Breast epithelium (tissue), 4 donors: ENCODE data around the gene SLC2A4. TPM values are rescaled to one million over a fixed set of nuclear protein-coding genes. Genes with fewer than 3 reads are reported as not detected.
"Not testable (repeated sequence)": the region's sequence is repeated elsewhere in the genome, so short reads cannot be mapped to it uniquely, and the experiment has no call there.

ENCODE experiments used
- DNase-seq, 2 donors: peaks; one replicate each; pipeline ENCODE4 v3.0.0-alpha.2; 2019; ENCODE audit warnings: low spot score in 2 of 2
- H3K27ac ChIP-seq, 2 donors: fragments of 200-600 bp; sonication (generic) in 1 of 2; one replicate each; pipeline ENCODE4 v1.5.1; 2016 to 2019; ENCODE audit warnings: mild to moderate bottlenecking in 1 of 2
- H3K27me3 ChIP-seq, 2 donors: fragments of 200-600 bp; sonication (generic) in 1 of 2; one replicate each; pipeline versions ENCODE4 v1.5.1 to v1.6.0; 2017 to 2019; ENCODE audit warnings: control low read depth in 1 of 2, mild to moderate bottlenecking in 1 of 2
- H3K36me3 ChIP-seq: fragments of 200-600 bp; one replicate; pipeline ENCODE4 v1.5.1; 2019
- H3K4me1 ChIP-seq, 2 donors: fragments of 200-600 bp; sonication (generic); one replicate each; pipeline ENCODE4 v1.5.1; 2016 to 2019; ENCODE audit warnings: control low read depth in 1 of 2
- H3K4me3 ChIP-seq, 3 donors: fragments of 200-600 bp; sonication (generic); 1 replicate in 2 of 3; 2 replicates in 1 of 3; pipeline ENCODE4 v1.5.1; 2016 to 2019; ENCODE audit warnings: mild to moderate bottlenecking in 3 of 3, moderate library complexity in 2 of 3
- H3K9me3 ChIP-seq, 2 donors: fragments of 200-600 bp; sonication (generic) in 1 of 2; one replicate each; pipeline ENCODE4 v1.5.1; 2016 to 2019; ENCODE audit warnings: control low read depth in 1 of 2
- CTCF ChIP-seq, 3 donors: fragments of 450-650 bp; IDR thresholded peaks; one replicate each; pipeline ENCODE4 v1.5.1; 2016 to 2017; ENCODE audit warnings: antibody characterized with exemption in 3 of 3, mild to moderate bottlenecking in 3 of 3, moderate library complexity in 3 of 3
- POLR2A ChIP-seq: fragments of 450-650 bp; IDR thresholded peaks from one replicate; pipeline ENCODE4 v1.6.1; 2016; ENCODE audit warnings: antibody characterized with exemption, mild to moderate bottlenecking, moderate library complexity
- POLR2AphosphoS5 ChIP-seq, 3 donors: sonication (generic); formaldehyde crosslinking; IDR thresholded peaks; one replicate each; pipeline ENCODE4 v1.6.1; 2017; ENCODE audit warnings: antibody characterized with exemption in 3 of 3
- intact Hi-C: fragments of 100-400 bp; cut with DNase I; formaldehyde crosslinking; loops from one replicate; pipeline ENCODE4 v1.15.1; 2023; ENCODE audit warnings: low total_unique reads
- total RNA-seq, 3 donors: library from RNA; depleted of rRNA; stranded (reverse); fragments of >200 nt; gene quantifications; one replicate each; pipeline ENCODE4 v1.1.0, GENCODE V29; 2016

The SLC2A4 gene
- total RNA-seq, 3 donors from 2014 or later: 2.6 to 32.5 (median 3.5) TPM

GRCh38 chr17:7328840-7329373 is 47.4 kb downstream of the SLC2A4 start, which contains the start of gene NEURL4:
Gene NEURL4 (minus strand): TSS chr17:7329335. CDS start chr17:7329312, 23 bp downstream.
- no peaks in the 10 kb centered on the region for H3K27me3 ChIP-seq
- DNase-seq: no peak
- peak within 1 kb of the TSS; percentile 77 to 90 (median 86) for H3K4me3 ChIP-seq
- no peak for TF ChIP-seq POLR2A
- TF ChIP-seq POLR2AphosphoS5 (IDR thresholded peaks at IDR 0.05): no peak
- no peak for TF ChIP-seq CTCF (IDR thresholded peaks at IDR 0.05)
- intact Hi-C loops: no loop called here
- H3K36me3 ChIP-seq: no peaks in the 10 kb centered on the region
- H3K4me1 ChIP-seq: no peaks in the 10 kb centered on the region
- H3K9me3 ChIP-seq: no peaks in the 10 kb centered on the region
- H3K27ac ChIP-seq: peak within 1 kb of the TSS; percentile 94 to 96

GRCh38 chr17:7329374-7329996 is 48.0 kb downstream of the SLC2A4 start:
- intact Hi-C loops: no loop called here
- no peaks in the 10 kb centered on the region for H3K4me1 ChIP-seq

GRCh38 chr17:7329997-7330637 is 48.6 kb downstream of the SLC2A4 start:
- intact Hi-C loops: no loop called here
- peak; percentile 67 to 69 for DNase-seq
- Histone ChIP-seq H3K36me3 (no peaks in the 10 kb centered on the region), H3K27me3 (peaks cover 0 to 7% of the 10 kb centered on the region in 2 donors), H3K27ac (peak overlapping the region; percentile 94 to 96), H3K4me1 (no peaks in the 10 kb centered on the region), H3K4me3 (peak overlapping the region; percentile 77 to 90 (median 86)), H3K9me3 (no peaks in the 10 kb centered on the region)
- TF ChIP-seq POLR2AphosphoS5 (IDR thresholded peaks at IDR 0.05) (peak in 1 of 3 donors; percentile 2), CTCF (IDR thresholded peaks at IDR 0.05) (no peak)

More at GRCh38 chr17:7329374-7329996, 48.0 kb downstream of the SLC2A4 start:
- H3K36me3 ChIP-seq: no peaks in the 10 kb centered on the region
- TF ChIP-seq CTCF (IDR thresholded peaks at IDR 0.05) (no peak), POLR2A (peak; percentile 75), POLR2AphosphoS5 (IDR thresholded peaks at IDR 0.05) (peak; percentile 82 to 94 (median 92))
- H3K9me3 ChIP-seq: no peaks in the 10 kb centered on the region
- H3K27ac ChIP-seq: peak overlapping the region; percentile 94 to 96
- peak; percentile 95 to 98 for DNase-seq
- H3K4me3 ChIP-seq: peak overlapping the region; percentile 77 to 90 (median 86)
- H3K27me3 ChIP-seq: peaks cover 0 to under 1% of the 10 kb centered on the region in 2 donors

- intact Hi-C loops: no loop called here
- H3K36me3 ChIP-seq: no peaks in the 10 kb centered on the region
- H3K27ac ChIP-seq: peak overlapping the region; percentile 94 to 96
- no peaks in the 10 kb centered on the region for H3K9me3 ChIP-seq
- peak overlapping the region; percentile 77 to 90 (median 86) for H3K4me3 ChIP-seq
- H3K4me1 ChIP-seq: no peaks in the 10 kb centered on the region
- no peak for DNase-seq
- peaks cover 0 to 9% of the 10 kb centered on the region in 2 donors for H3K27me3 ChIP-seq
- TF ChIP-seq POLR2AphosphoS5 (IDR thresholded peaks at IDR 0.05): no peak
- no peak for TF ChIP-seq CTCF (IDR thresholded peaks at IDR 0.05)
- TF ChIP-seq POLR2A: no peak
These were observed 49.1 kb downstream of the SLC2A4 start for GRCh38 chr17:7330638-7331015.

- H3K27ac ChIP-seq: no peak overlapping the region
- no peak for DNase-seq
- TF ChIP-seq POLR2A: no peak
- TF ChIP-seq POLR2AphosphoS5 (IDR thresholded peaks at IDR 0.05): no peak
- no peak for TF ChIP-seq CTCF (IDR thresholded peaks at IDR 0.05)
- H3K27me3 ChIP-seq: peaks cover 0 to 11% of the 10 kb centered on the region in 2 donors
- intact Hi-C loops: no loop called here
- no peaks in the 10 kb centered on the region for H3K9me3 ChIP-seq
- H3K4me1 ChIP-seq: no peaks in the 10 kb centered on the region
- H3K36me3 ChIP-seq: no peaks in the 10 kb centered on the region
- H3K4me3 ChIP-seq: no peak overlapping the region
These were observed 50.6 kb downstream of the SLC2A4 start for GRCh38 chr17:7332111-7332510.

- intact Hi-C loops, H3K36me3 ChIP-seq, H3K27ac ChIP-seq, H3K9me3 ChIP-seq, H3K4me3 ChIP-seq, DNase-seq, H3K4me1 ChIP-seq: not testable (repeated sequence)
- peaks cover 0 to 11% of the 10 kb centered on the region in 2 donors for H3K27me3 ChIP-seq
These were observed 51.1 kb downstream of the SLC2A4 start for GRCh38 chr17:7332600-7333069.
